Coronary artery (tissue), 2 donors: Measurements from ENCODE around the gene TPH2.

Experiments
- DNase-seq: peaks from one replicate; pipeline ENCODE4 v3.0.0-alpha.2; 2017; ENCODE audit warnings: low spot score
- H3K27ac ChIP-seq, 2 donors: fragments of 200-600 bp; sonication (generic); one replicate each; pipeline ENCODE4 v1.5.1; 2016 to 2019
- H3K4me3 ChIP-seq: fragments of 200-600 bp; sonication (generic); 2 replicates; pipeline ENCODE4 v1.5.1; 2016; ENCODE audit warnings: mild to moderate bottlenecking, moderate library complexity
- CTCF ChIP-seq: fragments of 200-600 bp; sonication (generic); IDR thresholded peaks from one replicate; pipeline ENCODE4 v1.5.1; 2019; ENCODE audit warnings: antibody characterized with exemption

Gene TPH2

GRCh38 chr12:71938728-71939385 is at the start of gene TPH2:
Gene TPH2 (plus strand): TSS chr12:71938845. CDS start chr12:71938987, 142 bp downstream.
- no peak within 1 kb of the TSS for H3K4me3 ChIP-seq
- TF ChIP-seq CTCF: no peak
- no peak for DNase-seq
- H3K27ac ChIP-seq: no peak within 1 kb of the TSS

GRCh38 chr12:71890475-71890874 is 48.2 kb upstream of the TPH2 start:
- no peak for TF ChIP-seq CTCF
- no peak overlapping the region for H3K27ac ChIP-seq
- no peak for DNase-seq
- no peak overlapping the region for H3K4me3 ChIP-seq

GRCh38 chr12:71892059-71892458 is 46.6 kb upstream of the TPH2 start:
- H3K27ac ChIP-seq: no peak overlapping the region
- no peak for TF ChIP-seq CTCF
- H3K4me3 ChIP-seq: no peak overlapping the region
- no peak for DNase-seq

GRCh38 chr12:71896205-71896882 is 42.3 kb upstream of the TPH2 start:
- Histone ChIP-seq H3K27ac (no peak overlapping the region), H3K4me3 (no peak overlapping the region)
- no peak for DNase-seq
- TF ChIP-seq CTCF: no peak

GRCh38 chr12:71900091-71900490 is 38.6 kb upstream of the TPH2 start:
- TF ChIP-seq CTCF: no peak
- H3K27ac ChIP-seq: no peak overlapping the region
- H3K4me3 ChIP-seq: no peak overlapping the region
- DNase-seq: no peak

GRCh38 chr12:71904629-71905028 is 34.0 kb upstream of the TPH2 start:
- no peak for TF ChIP-seq CTCF
- Histone ChIP-seq H3K4me3 (no peak overlapping the region), H3K27ac (no peak overlapping the region)
- DNase-seq: no peak

GRCh38 chr12:71935594-71935993 is 3.1 kb upstream of the TPH2 start:
- DNase-seq: no peak
- no peak overlapping the region for H3K27ac ChIP-seq
- no peak for TF ChIP-seq CTCF

More at GRCh38 chr12:71935594-71935993, 3.1 kb upstream of the TPH2 start:
- H3K4me3 ChIP-seq: no peak overlapping the region
